Retinal pigment epithelial cell (primary cell): ENCODE results near the gene ATP9A.

ENCODE experiments used
- DNase-seq: peaks from one replicate; pipeline ENCODE4 v3.0.0-alpha.2; 2010; ENCODE audit warnings: low read depth
- H3K4me3 ChIP-seq: 2 replicates; pipeline ENCODE4 v1.5.1; 2011; ENCODE audit warnings: mild to moderate bottlenecking, low read length, control low read depth, moderate library complexity
- CTCF ChIP-seq: conservative IDR thresholded peaks from 2 replicates; pipeline ENCODE4 v1.5.1; 2011; ENCODE audit warnings: low read depth, low read length, control low read depth, inconsistent platforms

The ATP9A gene

GRCh38 chr20:51636123-51636522 is 132.1 kb downstream of the ATP9A start:
- TF ChIP-seq CTCF, result no peak
- DNase-seq, result no peak
- H3K4me3 ChIP-seq, result no peak overlapping the region

- no peak overlapping the region for H3K4me3 ChIP-seq
- no peak for DNase-seq
- TF ChIP-seq CTCF, result no peak
Observed at GRCh38 chr20:51635680-51636079, 132.5 kb downstream of the ATP9A start.

- TF ChIP-seq CTCF, result no peak
- H3K4me3 ChIP-seq, result no peak overlapping the region
- DNase-seq, result no peak
Observed at GRCh38 chr20:51634877-51635276, 133.3 kb downstream of the ATP9A start.

GRCh38 chr20:51634257-51634656 is 133.9 kb downstream of the ATP9A start:
- no peak for TF ChIP-seq CTCF
- no peak overlapping the region for H3K4me3 ChIP-seq
- no peak for DNase-seq

GRCh38 chr20:51633430-51633829 is 134.8 kb downstream of the ATP9A start:
- no peak for TF ChIP-seq CTCF
- H3K4me3 ChIP-seq, result no peak overlapping the region
- DNase-seq, result no peak

- no peak for DNase-seq
- H3K4me3 ChIP-seq, result no peak overlapping the region
- TF ChIP-seq CTCF, result no peak
Observed at GRCh38 chr20:51631953-51632352, 136.2 kb downstream of the ATP9A start.

- peak; percentile 95 for DNase-seq
- H3K4me3 ChIP-seq, result no peak overlapping the region
- TF ChIP-seq CTCF, result no peak
Observed at GRCh38 chr20:51631011-51631950, 136.9 kb downstream of the ATP9A start.
